HS-27A (cell line): ENCODE measurements around the gene ATF7IP.
A peak's percentile ranks its signal among the peaks of the same experiment; 100 is the strongest.
"Not testable (repeated sequence)": the region's sequence is repeated elsewhere in the genome, so short reads cannot be mapped to it uniquely, and the experiment has no call there.

Source experiments
- DNase-seq: peaks from one replicate; pipeline ENCODE4 v3.0.0-alpha.2; 2012; ENCODE audit warnings: low read depth, missing footprints

Gene ATF7IP, protein sequence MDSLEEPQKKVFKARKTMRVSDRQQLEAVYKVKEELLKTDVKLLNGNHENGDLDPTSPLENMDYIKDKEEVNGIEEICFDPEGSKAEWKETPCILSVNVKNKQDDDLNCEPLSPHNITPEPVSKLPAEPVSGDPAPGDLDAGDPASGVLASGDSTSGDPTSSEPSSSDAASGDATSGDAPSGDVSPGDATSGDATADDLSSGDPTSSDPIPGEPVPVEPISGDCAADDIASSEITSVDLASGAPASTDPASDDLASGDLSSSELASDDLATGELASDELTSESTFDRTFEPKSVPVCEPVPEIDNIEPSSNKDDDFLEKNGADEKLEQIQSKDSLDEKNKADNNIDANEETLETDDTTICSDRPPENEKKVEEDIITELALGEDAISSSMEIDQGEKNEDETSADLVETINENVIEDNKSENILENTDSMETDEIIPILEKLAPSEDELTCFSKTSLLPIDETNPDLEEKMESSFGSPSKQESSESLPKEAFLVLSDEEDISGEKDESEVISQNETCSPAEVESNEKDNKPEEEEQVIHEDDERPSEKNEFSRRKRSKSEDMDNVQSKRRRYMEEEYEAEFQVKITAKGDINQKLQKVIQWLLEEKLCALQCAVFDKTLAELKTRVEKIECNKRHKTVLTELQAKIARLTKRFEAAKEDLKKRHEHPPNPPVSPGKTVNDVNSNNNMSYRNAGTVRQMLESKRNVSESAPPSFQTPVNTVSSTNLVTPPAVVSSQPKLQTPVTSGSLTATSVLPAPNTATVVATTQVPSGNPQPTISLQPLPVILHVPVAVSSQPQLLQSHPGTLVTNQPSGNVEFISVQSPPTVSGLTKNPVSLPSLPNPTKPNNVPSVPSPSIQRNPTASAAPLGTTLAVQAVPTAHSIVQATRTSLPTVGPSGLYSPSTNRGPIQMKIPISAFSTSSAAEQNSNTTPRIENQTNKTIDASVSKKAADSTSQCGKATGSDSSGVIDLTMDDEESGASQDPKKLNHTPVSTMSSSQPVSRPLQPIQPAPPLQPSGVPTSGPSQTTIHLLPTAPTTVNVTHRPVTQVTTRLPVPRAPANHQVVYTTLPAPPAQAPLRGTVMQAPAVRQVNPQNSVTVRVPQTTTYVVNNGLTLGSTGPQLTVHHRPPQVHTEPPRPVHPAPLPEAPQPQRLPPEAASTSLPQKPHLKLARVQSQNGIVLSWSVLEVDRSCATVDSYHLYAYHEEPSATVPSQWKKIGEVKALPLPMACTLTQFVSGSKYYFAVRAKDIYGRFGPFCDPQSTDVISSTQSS

DNA sequence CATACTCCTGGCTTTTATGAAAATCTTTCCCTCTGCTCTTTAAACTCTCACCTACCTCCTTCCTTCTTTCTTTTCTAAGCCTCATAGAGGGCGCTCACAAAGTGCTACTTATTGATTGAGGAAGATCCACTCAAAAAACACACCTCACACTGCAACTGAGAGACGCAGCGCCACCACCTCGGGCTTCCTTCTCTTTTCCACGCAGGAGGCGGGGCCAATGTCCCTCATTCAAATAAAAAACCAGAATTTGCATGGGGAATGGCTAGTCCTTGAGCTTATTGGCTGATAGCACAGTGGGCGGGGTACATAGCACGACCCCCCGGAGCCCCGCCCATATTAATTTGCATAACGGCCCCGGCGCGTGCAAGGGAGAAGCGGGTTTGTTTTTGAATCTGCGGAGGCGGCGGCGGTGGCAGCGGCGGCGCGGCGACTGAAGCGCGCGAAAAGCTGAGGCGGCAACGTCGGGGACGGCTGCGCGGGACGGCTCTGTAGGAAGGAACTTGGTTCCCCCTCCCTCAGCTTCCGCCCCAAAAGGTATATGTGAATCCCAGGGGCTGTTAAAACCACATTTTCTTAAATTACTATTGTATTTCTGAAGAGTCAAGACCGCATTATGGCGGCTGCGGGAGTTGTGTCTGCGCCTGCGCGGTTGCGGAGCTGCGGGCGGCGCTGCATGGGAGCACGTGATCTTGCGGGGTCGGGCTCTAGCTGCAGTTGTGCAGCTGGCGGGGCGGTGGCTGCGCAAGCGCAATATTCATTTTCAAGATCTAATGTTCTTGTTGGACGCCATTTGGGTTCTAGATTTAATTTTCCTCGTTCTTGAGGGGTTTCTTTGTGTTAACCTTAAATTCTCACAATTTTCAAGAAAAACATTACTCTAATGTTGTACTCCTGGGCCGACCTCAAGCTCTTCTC is at the start of gene ATF7IP:
Gene ATF7IP (plus strand): TSS at position 389 of the 915 bp plus-strand sequence. CDS start 58,234 bp downstream, outside the sequence.
- peak; percentile 92 for DNase-seq

DNA sequence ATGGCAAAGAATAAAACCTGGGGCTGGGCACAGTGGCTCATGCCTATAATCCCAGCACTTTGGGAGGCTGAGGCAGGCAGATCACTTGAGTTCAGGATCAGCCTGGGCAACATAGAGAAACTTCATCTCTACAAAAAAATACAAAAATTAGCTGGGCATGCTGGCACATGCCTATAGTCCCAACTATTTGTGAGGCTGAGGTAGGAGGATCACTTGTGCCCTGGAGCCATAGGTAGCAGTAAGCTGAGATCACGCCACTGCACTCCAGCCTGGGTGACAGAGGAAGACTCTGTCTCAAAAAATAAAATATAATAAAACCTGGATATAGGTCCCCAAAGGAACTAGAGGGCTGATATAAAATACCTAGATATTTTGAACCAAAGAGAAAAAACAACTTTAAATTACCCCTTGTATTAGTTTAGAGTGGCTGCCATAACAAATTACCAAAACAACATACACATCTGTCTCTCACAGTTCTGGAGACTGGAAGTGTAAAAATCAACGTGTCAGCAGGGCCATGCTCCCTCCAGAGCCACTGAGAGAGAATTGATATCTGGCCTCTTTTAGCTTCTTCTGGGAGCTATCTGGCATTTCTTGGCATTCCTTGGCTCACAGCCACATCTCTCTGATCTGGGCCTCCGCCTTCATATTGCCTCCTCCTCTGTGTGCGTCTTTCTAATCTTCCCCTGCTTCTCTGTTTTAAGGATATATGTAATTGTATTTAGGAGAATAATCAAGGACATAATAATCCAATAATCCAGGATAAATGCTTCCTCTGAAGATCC is 47.9 kb upstream of the ATF7IP start:
- no peak for DNase-seq

GRCh38 chr12:14319704-14320427 is 45.6 kb upstream of the ATF7IP start:
- not testable (repeated sequence) for DNase-seq

DNA sequence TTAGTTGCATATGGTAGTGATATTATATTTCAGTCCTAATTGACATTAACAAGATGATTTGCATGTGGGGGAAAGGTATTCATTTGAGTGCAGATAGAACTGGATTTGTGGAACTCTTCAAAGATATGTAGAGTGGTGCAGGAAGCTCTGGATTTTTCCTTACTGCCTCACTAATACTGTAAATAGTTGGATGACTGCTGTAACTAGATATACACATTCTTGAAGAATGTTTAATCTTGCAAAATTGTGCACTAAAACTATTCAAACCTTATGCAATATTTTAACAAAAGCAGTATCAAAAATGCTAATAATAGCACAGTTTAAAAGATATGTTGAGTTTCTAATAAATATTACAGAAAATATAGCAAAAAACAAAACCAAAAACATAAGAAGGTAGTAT is 43.1 kb upstream of the ATF7IP start:
- no peak for DNase-seq

- DNase-seq, result no peak
These were observed 39.7 kb upstream of the ATF7IP start for GRCh38 chr12:14325716-14326343.

- no peak for DNase-seq
These were observed 38.8 kb upstream of the ATF7IP start for GRCh38 chr12:14326699-14327098.

DNA sequence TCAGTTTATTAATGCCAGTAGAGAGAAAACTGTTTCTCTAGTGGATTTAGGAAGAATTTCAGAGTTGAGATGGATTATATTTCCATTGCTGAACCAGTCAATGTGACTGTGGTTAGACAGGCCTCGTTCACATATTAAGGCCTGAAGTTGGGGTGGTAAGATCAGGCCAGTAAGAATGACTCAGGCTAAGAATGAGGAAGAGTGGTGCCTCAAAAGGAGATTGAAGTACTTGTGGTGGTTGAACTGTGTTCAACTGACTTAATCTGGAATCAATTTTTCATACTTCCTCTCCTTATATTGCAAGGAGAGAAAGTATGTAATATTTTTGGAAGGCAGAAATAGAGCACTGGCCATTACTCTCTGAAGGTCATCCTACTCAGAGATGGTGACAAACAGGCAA is 37.8 kb upstream of the ATF7IP start:
- no peak for DNase-seq

GRCh38 chr12:14332482-14332881 is 33.0 kb upstream of the ATF7IP start:
- DNase-seq, result no peak

DNA sequence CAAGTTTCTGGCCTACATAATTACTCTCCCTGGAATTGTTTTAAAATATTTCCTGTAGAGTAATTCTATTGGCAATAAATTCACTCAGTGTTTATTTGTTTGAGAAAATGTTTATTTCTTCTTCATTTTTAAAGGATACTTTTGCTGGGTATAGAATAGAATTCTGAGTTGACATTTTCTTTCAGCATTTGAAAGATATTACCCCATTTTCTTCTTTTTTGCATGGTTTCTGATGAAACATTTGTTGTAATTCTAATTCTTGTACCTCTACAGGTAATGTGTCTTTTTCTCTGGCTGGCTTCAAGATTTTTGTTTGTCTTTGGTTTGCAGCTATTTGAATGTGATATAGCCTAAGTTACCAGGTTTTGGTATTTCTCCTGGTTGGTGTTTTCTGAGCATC is 25.1 kb upstream of the ATF7IP start:
- no peak for DNase-seq

GRCh38 chr12:14351524-14351923 is 14.0 kb upstream of the ATF7IP start:
- not testable (repeated sequence) for DNase-seq

GRCh38 chr12:14352066-14352465 is 13.4 kb upstream of the ATF7IP start:
- not testable (repeated sequence) for DNase-seq

DNA sequence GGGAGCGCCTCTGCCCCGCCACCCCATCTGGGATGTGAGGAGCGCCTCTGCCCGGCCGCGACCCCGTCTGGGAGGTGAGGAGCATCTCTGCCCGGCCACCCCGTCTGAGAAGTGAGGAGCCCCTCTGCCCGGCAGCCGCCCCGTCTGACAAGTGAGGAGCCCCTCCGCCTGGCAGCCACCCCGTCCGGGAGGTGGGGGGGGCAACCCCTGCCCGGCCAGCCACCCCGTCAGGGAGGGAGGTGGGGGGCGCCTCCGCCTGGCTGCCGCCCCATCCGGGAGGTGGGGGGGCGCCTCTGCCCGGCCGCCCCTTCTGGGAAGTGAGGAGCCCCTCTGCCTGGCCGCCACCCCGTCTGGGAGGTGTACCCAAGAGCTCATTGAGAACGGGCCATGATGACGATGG is 10.8 kb upstream of the ATF7IP start:
- not testable (repeated sequence) for DNase-seq

DNA sequence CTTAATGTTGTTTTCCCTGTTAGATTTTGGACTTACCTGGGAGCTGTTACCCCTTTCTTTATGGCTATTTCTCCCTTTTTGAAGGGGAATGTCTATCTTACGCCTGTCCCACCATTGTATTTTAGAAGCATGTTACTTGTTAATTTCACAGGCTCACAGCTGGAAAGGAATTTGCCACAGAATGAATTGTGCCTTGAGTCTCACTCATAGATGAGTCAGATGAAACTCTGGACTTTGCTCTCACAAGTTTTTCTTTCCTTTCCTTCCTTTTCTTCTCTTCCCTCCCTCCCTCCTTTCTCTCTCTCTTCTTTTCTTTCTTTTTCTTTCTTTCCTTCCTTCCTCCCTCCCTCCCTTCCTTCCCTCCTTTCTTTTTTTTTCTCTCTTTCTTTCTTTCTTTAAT is 9.3 kb upstream of the ATF7IP start:
- DNase-seq, result no peak

DNA sequence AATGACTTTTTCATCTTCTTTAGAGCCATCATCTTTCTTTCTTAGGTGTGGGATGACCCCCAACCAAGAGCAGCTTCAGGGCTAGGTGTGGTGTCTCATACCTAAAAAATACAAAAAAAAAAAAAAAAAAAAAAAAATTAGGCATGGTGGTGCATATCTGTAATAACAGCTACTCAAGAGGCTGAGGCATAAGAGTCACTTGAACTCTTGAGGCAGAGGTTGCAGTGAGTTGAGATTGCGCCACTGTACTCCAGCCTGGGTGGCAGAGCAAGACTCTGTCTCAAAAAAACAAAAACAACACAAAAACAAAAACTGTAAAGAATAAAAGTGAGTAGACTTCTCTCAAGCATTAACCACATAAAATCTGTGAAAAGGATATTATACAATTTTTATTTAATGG is 8.0 kb upstream of the ATF7IP start:
- no peak for DNase-seq

DNA sequence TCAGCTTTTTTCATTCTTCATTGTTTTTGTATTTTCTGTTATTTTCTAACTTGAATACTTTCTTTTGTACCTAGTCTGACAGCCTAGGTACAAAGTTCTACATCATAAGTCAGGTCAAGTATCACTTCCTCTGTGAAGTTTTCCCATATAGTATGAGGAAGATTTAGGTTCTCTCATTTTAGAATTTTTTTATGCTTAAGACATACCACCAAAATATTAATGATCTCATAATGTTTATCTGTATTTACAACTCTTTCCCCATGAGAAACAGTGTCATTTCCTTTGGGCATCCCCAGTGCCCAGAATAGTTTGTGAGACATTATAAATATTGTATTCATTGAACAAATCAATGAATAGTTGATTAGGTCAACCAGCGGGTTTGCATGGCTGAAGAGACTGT is 3.1 kb upstream of the ATF7IP start:
- DNase-seq, result no peak

DNA sequence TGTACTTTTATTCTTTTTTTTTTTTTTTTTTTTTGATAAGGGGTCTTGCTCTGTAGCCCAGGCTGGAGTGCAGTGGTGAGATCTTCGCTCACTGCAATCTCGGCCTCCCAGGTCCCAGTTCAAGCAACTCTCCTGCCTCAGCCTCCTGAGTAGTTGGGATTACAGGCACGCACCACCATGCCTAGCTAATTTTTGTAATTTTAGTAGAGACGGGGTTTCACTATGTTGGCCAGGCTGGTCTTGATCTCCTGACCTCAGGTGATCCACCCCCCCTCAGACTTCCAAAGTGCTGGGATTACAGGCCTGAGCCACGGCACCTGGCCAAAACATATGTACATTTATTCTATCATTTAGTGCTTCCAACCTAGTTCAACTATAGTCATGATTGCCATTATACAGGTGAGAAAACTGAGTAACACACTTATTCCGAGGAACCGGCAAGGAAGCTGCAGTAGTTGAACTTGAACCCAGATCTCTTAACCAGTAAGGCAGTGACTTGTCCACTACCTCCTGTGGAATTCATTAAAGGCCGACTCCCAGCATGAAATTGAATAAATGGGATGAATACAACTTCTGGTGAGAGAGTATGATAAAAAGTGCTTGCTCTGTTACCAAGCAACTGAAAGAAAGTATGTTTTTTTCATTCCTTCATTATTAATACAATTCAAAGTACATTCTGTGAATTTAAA is 755 bp upstream of the ATF7IP start:
- no peak for DNase-seq

GRCh38 chr12:14366209-14367039 is 942 bp downstream of the ATF7IP start:
- peak; percentile 43 for DNase-seq
